Astrocyte of the cerebellum (primary cell): ENCODE data around the gene CYP2B6.
"Not testable (repeated sequence)": the region's sequence is repeated elsewhere in the genome, so short reads cannot be mapped to it uniquely, and the experiment has no call there.

Experiments
- DNase-seq: peaks from one replicate; pipeline ENCODE4 v3.0.0-alpha.2; 2011; ENCODE audit warnings: low read depth
- H3K4me3 ChIP-seq: 2 replicates; pipeline ENCODE4 v1.5.1; 2011; ENCODE audit warnings: mild to moderate bottlenecking, low read depth, low read length, moderate library complexity
- in situ Hi-C: cut with HindIII; loops from 2 replicates; pipeline ENCODE4 v1.10.0; 2017; ENCODE audit warnings: low sequenced_read_pairs
- TF ChIP-seq, protein P1 (sequence below): IDR thresholded peaks from 2 replicates; pipeline ENCODE4 v1.5.1; 2012; ENCODE audit warnings: low read length, low read depth, moderate library complexity, mild to moderate bottlenecking; ENCODE audit errors: missing control alignments

The CYP2B6 gene

GRCh38 chr19:41025871-41026270, 34.8 kb downstream of the CYP2B6 start:
- TF ChIP-seq, protein P1, sequence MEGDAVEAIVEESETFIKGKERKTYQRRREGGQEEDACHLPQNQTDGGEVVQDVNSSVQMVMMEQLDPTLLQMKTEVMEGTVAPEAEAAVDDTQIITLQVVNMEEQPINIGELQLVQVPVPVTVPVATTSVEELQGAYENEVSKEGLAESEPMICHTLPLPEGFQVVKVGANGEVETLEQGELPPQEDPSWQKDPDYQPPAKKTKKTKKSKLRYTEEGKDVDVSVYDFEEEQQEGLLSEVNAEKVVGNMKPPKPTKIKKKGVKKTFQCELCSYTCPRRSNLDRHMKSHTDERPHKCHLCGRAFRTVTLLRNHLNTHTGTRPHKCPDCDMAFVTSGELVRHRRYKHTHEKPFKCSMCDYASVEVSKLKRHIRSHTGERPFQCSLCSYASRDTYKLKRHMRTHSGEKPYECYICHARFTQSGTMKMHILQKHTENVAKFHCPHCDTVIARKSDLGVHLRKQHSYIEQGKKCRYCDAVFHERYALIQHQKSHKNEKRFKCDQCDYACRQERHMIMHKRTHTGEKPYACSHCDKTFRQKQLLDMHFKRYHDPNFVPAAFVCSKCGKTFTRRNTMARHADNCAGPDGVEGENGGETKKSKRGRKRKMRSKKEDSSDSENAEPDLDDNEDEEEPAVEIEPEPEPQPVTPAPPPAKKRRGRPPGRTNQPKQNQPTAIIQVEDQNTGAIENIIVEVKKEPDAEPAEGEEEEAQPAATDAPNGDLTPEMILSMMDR, result no peak
- in situ Hi-C loops, result no loop called here
- no peak overlapping the region for H3K4me3 ChIP-seq
- DNase-seq, result no peak

GRCh38 chr19:41027273-41027967, 36.3 kb downstream of the CYP2B6 start:
- no peak overlapping the region for H3K4me3 ChIP-seq
- no peak for DNase-seq
- in situ Hi-C loops, result no loop called here
- TF ChIP-seq, protein P1, result no peak

- no peak for DNase-seq
- no peak overlapping the region for H3K4me3 ChIP-seq
- TF ChIP-seq, protein P1, result no peak
- in situ Hi-C loops, result no loop called here
These were observed 38.7 kb downstream of the CYP2B6 start for GRCh38 chr19:41029524-41030432.

DNA sequence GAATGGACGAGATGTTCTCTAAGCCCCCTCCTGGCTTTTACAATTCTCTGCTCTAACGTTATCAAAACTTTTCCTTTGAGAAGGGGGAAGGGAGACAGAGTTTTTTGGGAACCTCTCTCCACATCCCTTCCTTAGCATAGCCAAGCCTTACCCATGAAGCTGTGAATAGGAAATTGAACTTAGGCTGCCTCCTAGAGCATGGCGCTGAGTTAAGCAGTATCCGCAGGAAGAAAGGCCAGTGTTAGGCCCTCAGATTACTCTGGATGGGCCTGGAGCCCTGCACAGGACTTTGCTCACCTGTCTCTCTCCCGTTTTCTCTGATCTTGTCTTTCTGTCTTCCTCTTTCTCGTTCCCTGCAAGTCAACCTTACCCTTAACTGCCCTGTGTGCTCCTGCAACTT, 39.6 kb downstream of the CYP2B6 start:
- in situ Hi-C loops, result no loop called here
- H3K4me3 ChIP-seq, result no peak overlapping the region
- TF ChIP-seq, protein P1, result no peak
- DNase-seq, result no peak

GRCh38 chr19:41031916-41032315, 40.8 kb downstream of the CYP2B6 start:
- in situ Hi-C loops, result no loop called here
- TF ChIP-seq, protein P1, result no peak
- no peak for DNase-seq
- H3K4me3 ChIP-seq, result no peak overlapping the region

DNA sequence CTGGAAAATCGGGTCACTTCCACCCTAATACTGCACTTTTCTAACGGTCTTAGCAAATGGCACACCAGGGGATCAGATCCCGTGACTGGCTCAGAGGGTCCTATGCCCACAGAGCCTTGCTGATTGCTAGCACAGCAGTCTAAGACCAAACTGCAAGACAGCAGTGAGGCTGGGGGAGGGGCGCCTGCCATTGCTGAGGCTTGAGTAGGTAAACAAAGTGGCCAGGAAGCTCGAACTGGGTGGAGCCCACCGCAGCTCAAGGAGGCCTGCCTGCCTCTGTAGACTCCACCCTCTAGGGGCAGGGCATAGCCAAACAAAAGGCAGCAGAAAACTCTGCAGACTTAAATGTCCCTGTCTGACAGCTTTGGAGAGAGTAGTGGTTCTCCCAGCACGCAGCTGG, 42.2 kb downstream of the CYP2B6 start:
- DNase-seq, in situ Hi-C loops, H3K4me3 ChIP-seq: not testable (repeated sequence)

DNA sequence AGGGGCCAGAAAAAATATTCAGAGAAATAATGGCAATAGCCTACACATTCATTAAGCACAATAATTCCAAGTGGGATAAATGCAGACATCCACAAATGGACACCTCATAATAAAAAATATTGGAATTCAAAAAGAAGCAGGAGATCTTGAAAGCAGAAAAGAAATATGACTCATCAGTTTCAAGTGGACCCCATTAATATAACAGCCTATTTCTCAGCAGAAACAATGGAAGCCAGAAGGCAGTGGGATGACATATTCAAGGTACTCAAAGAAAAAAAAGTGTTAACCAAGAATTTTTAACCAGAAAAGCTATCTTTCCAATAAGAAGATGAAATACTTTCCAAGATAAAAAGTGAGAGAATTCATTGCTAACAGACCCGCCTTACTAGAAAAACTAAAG, 48.7 kb downstream of the CYP2B6 start:
- TF ChIP-seq, protein P1, result no peak
- in situ Hi-C loops, result no loop called here
- no peak for DNase-seq
- H3K4me3 ChIP-seq, result no peak overlapping the region

GRCh38 chr19:41045095-41045494, 54.0 kb downstream of the CYP2B6 start:
- H3K4me3 ChIP-seq, DNase-seq, in situ Hi-C loops: not testable (repeated sequence)
